Bronchial epithelial cell (primary cell): Measurements from ENCODE around the gene NRAP. TPM values are rescaled to one million over a fixed set of nuclear protein-coding genes. Genes with fewer than 3 reads are reported as not detected.

ENCODE experiments used
- DNase-seq: peaks from one replicate; pipeline ENCODE4 v3.0.0-alpha.2; 2010; ENCODE audit warnings: low read depth
- FAIRE-seq: peaks from 2 replicates; lab custom pipeline; 2011; peaks lifted over from hg19 to GRCh38; lab: Jason Lieb, UNC
- H3K27me3 ChIP-seq: 2 replicates; pipeline ENCODE4 v1.5.1; 2011; ENCODE audit warnings: low read length; ENCODE audit not compliant: control insufficient read depth, insufficient read depth
- H3K36me3 ChIP-seq: 2 replicates; pipeline ENCODE4 v1.5.1; 2011; ENCODE audit warnings: low read length; ENCODE audit not compliant: control insufficient read depth, insufficient read depth
- H3K4me3 ChIP-seq: 2 replicates; pipeline ENCODE4 v1.5.1; 2011; ENCODE audit warnings: mild to moderate bottlenecking, low read depth, low read length, control low read depth
- CTCF ChIP-seq: IDR thresholded peaks from 2 replicates; pipeline ENCODE4 v1.5.1; 2011; ENCODE audit warnings: mild to moderate bottlenecking, moderate library complexity, low read length, control low read depth, inconsistent platforms; ENCODE audit not compliant: insufficient read depth, severe bottlenecking
- total RNA-seq: library from RNA; depleted of rRNA; stranded (reverse); fragments of >200 nt; gene quantifications from 2 replicates; pipeline ENCODE4 v1.2.1, GENCODE V29; 2014

Gene NRAP
- total RNA-seq, 1 donor from 2014 or later = not detected

DNA sequence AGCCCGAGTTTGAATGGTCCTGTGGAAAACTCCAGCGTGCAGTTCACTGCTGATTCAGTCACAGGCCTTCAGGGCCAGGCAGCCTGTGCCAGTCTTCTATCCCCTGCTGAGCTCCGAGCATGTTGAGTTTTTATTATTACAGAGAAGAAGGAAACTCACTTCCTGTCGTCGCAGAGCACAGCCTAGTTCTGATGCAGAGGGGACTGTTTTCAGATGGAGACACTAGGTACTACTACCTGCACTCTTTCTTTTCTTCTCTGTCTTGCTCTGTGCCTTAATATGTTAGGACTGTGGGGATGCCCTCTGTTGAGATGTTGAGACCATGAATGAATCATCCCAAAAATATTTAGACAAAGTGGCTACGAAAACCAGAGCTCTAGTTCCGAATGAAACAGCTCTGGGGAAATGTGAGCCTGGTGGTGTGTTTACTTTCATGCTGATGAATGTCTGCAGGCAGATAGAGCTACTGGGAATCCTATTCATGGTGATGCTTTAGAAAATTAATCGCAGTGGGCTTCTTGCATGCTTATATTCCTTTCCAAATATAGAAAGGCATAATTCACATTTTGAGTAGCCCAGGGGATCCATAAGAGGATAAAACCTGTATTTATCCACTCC is 45.5 kb upstream of the NRAP start:
- FAIRE-seq = no peak
- peak; percentile 45 for DNase-seq

DNA sequence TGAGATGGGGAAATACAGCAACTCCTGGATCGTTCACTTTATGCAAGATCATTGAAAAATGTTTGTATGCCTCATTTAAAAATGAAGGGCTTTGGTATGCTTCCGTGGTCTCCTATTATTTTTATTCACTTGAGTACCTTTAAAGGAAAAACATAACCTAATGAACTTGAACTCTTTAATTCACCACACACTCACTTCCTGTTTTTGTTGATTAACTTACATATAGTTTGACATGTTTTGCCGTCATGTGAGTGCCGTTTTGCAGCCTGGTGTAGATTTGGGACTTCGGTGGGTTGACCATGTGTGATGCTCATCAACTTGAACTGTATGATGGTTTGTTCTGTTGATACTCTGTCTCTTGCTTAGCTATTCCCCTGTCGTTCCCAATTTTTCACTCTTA is 44.8 kb upstream of the NRAP start:
- no peak for DNase-seq

More for the DNA sequence above, 45.5 kb upstream of the NRAP start:
- Histone ChIP-seq H3K27me3 (no peaks in the 10 kb centered on the region), H3K4me3 (no peak overlapping the region), H3K36me3 (no peaks in the 10 kb centered on the region)
- TF ChIP-seq CTCF = no peak

DNA sequence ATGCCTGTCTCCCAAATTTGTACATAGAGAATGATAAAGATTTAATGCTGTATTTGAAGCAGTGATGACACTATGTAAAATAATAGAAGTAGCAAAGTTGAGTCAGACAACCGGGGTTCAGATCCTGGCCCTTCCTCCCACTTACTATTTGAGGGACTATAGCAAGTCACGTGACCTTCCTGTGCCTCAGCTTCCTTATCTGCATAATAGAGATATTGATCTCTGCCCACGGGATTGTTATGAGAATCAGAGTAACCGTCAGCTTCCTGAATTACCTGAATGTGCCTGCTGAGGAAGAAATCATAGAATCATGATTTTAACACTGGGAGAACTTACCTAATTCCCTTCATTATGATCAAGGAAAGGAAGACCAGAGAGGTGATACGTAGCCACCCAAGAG is 42.8 kb upstream of the NRAP start:
- FAIRE-seq (peak; percentile 18), DNase-seq (no peak)
- Histone ChIP-seq H3K27me3 (no peaks in the 10 kb centered on the region), H3K4me3 (no peak overlapping the region), H3K36me3 (no peaks in the 10 kb centered on the region)
- no peak for TF ChIP-seq CTCF

More for the DNA sequence above, 44.8 kb upstream of the NRAP start:
- no peak for FAIRE-seq
- TF ChIP-seq CTCF = no peak
- H3K36me3 ChIP-seq = no peaks in the 10 kb centered on the region
- H3K4me3 ChIP-seq = no peak overlapping the region
- no peaks in the 10 kb centered on the region for H3K27me3 ChIP-seq

DNA sequence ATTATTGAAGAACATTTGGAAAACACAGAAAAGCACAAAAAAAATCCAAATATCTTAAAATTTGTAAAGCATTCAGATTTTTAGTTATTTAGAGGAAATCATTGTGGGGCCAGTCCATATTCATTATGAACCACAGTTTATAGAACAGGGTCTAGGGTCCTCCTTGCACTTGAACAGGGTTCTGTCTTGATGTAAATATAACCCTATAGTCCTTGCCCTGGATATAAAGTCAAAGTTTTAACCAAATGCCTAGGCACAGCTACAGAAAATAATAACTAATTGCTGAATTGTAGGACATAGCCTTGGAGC is 41.5 kb upstream of the NRAP start:
- DNase-seq (no peak), FAIRE-seq (no peak)
- TF ChIP-seq CTCF = no peak

DNA sequence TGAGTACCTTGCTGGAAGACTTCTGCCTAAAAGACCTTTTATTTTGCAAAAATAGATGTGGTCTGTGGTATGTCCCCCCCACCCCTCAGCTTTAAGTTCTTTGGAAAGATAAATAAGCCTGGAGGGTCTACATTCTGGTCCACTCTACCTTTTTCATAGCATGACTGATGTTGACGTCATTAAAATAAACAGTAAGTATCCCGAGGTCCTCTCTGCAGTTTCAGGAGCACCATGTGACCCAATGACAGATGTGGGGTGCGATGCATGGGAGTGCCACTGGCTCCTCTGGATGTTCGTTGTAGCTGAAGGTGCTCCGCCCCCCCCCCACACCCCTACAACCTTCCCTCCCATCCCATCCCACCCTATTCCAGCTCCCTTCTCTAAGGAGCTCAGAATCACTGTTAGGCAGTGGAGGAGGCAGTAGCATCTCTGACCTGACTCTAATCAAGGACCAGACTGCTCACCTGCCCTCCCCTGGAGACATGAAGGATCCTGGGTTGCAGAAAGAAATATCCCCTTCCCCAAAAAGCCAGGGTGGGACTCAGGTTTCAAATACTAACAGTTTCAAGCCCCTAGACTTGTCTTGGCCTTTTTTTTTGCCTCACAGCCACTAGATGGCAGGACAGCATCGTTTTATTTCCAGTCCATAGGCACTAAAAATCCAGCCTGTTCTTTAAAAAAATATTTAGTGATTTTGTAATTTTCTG is 40.9 kb upstream of the NRAP start:
- peak; percentile 52 for TF ChIP-seq CTCF
- Histone ChIP-seq H3K27me3 (no peaks in the 10 kb centered on the region), H3K4me3 (no peak overlapping the region), H3K36me3 (no peaks in the 10 kb centered on the region)
- peak; percentile 55 for DNase-seq
- no peak for FAIRE-seq

More for the DNA sequence above, 41.5 kb upstream of the NRAP start:
- no peaks in the 10 kb centered on the region for H3K27me3 ChIP-seq
- no peak overlapping the region for H3K4me3 ChIP-seq
- no peaks in the 10 kb centered on the region for H3K36me3 ChIP-seq

GRCh38 chr10:113697595-113697994 is 33.8 kb upstream of the NRAP start:
- no peak for TF ChIP-seq CTCF
- DNase-seq = no peak
- Histone ChIP-seq H3K27me3 (no peaks in the 10 kb centered on the region), H3K36me3 (peaks cover 6% of the 10 kb centered on the region), H3K4me3 (no peak overlapping the region)
- FAIRE-seq = peak; percentile 28
